H9 (cell line): ENCODE results near the gene MAGOH. TPM values are rescaled to one million over a fixed set of nuclear protein-coding genes. Genes with fewer than 3 reads are reported as not detected.

Experiments
- DNase-seq: peaks from one replicate; pipeline ENCODE4 v3.0.0-alpha.2; 2017
- H2AFZ ChIP-seq: one replicate; pipeline ENCODE4 v1.6.1; 2013; ENCODE audit warnings: mild to moderate bottlenecking, low read length, control low read depth, moderate library complexity
- H2AK5ac ChIP-seq: 2 replicates; pipeline ENCODE4 v1.6.1; 2013; ENCODE audit warnings: low read length, control low read depth, mixed read lengths; ENCODE audit not compliant: insufficient read length
- H2BK120ac ChIP-seq: one replicate; pipeline ENCODE4 v1.6.1; 2013; ENCODE audit warnings: low read depth, mild to moderate bottlenecking, low read length, control low read depth, inconsistent platforms; ENCODE audit not compliant: poor library complexity, severe bottlenecking
- H2BK12ac ChIP-seq: 2 replicates; pipeline ENCODE4 v1.6.1; 2013; ENCODE audit warnings: low read length, control low read depth, mixed read lengths, low read depth; ENCODE audit not compliant: insufficient read length
- H2BK15ac ChIP-seq: 2 replicates; pipeline ENCODE4 v1.6.1; 2013; ENCODE audit warnings: low read depth, low read length, control low read depth
- H2BK20ac ChIP-seq: one replicate; pipeline ENCODE4 v1.6.1; 2013; ENCODE audit warnings: low read depth, mild to moderate bottlenecking, low read length, control low read depth, inconsistent platforms; ENCODE audit not compliant: poor library complexity, severe bottlenecking
- H2BK5ac ChIP-seq: 2 replicates; pipeline ENCODE4 v1.6.1; 2013; ENCODE audit warnings: low read length, control low read depth, mixed read lengths; ENCODE audit not compliant: insufficient read length
- H3K14ac ChIP-seq: 2 replicates; pipeline ENCODE4 v1.6.1; 2013; ENCODE audit warnings: low read length, control low read depth; ENCODE audit not compliant: insufficient read depth
- H3K18ac ChIP-seq: 2 replicates; pipeline ENCODE4 v1.6.1; 2013; ENCODE audit warnings: low read depth, mild to moderate bottlenecking, mixed read lengths, low read length, control low read depth; ENCODE audit not compliant: insufficient read length
- H3K23ac ChIP-seq: 2 replicates; pipeline ENCODE4 v1.6.1; 2013; ENCODE audit warnings: low read length, control low read depth, mixed read lengths, low read depth; ENCODE audit not compliant: insufficient read length
- H3K23me2 ChIP-seq: 2 replicates; pipeline ENCODE4 v1.6.1; 2013; ENCODE audit warnings: low read depth, mild to moderate bottlenecking, mixed read lengths, low read length, control low read depth; ENCODE audit not compliant: insufficient read length, poor library complexity, severe bottlenecking
- H3K27ac ChIP-seq: 2 replicates; pipeline ENCODE4 v1.5.1; 2013; ENCODE audit warnings: low read length, control low read depth, mixed read lengths, low read depth; ENCODE audit not compliant: insufficient read length
- H3K27me3 ChIP-seq: 2 replicates; pipeline ENCODE4 v1.6.1; 2013; ENCODE audit warnings: low read length, control low read depth, inconsistent platforms; ENCODE audit not compliant: insufficient read depth
- H3K4ac ChIP-seq: 2 replicates; pipeline ENCODE4 v1.6.1; 2013; ENCODE audit warnings: low read depth, mild to moderate bottlenecking, control low read depth, inconsistent platforms, low read length, moderate library complexity
- H3K4me1 ChIP-seq: 2 replicates; pipeline ENCODE4 v1.6.1; 2013; ENCODE audit warnings: low read length, control low read depth, inconsistent platforms; ENCODE audit not compliant: insufficient read depth
- H3K4me2 ChIP-seq: 2 replicates; pipeline ENCODE4 v1.6.1; 2013; ENCODE audit warnings: low read length, control low read depth, mixed read lengths; ENCODE audit not compliant: insufficient read length, insufficient read depth
- H3K56ac ChIP-seq: 2 replicates; pipeline ENCODE4 v1.6.1; 2013; ENCODE audit warnings: low read depth, mild to moderate bottlenecking, mixed read lengths, low read length, control low read depth; ENCODE audit not compliant: insufficient read length
- H3K79me1 ChIP-seq: 2 replicates; pipeline ENCODE4 v1.6.1; 2013; ENCODE audit warnings: low read depth, mild to moderate bottlenecking, moderate library complexity, low read length, control low read depth, inconsistent platforms; ENCODE audit not compliant: insufficient read depth, poor library complexity, severe bottlenecking
- H3K79me2 ChIP-seq: 2 replicates; pipeline ENCODE4 v1.6.1; 2013; ENCODE audit warnings: low read length, control low read depth, inconsistent platforms; ENCODE audit not compliant: insufficient read depth
- H3K9ac ChIP-seq: 2 replicates; pipeline ENCODE4 v1.6.1; 2013; ENCODE audit warnings: low read length, control low read depth, mixed read lengths; ENCODE audit not compliant: insufficient read length; ENCODE audit errors: extremely low read depth
- H3K9me3 ChIP-seq: one replicate; pipeline ENCODE4 v1.6.1; 2013; ENCODE audit warnings: low read depth, low read length, inconsistent platforms; ENCODE audit not compliant: control insufficient read depth
- H3T11ph ChIP-seq: one replicate; pipeline ENCODE4 v1.6.1; 2013; ENCODE audit warnings: mild to moderate bottlenecking, low read length, control low read depth, inconsistent platforms
- H4K20me1 ChIP-seq: one replicate; pipeline ENCODE4 v1.6.1; 2013; ENCODE audit not compliant: control insufficient read depth, insufficient read length, insufficient read depth
- H4K5ac ChIP-seq: 2 replicates; pipeline ENCODE4 v1.6.1; 2013; ENCODE audit warnings: low read depth, mild to moderate bottlenecking, mixed read lengths, low read length, control low read depth; ENCODE audit not compliant: insufficient read length
- H4K8ac ChIP-seq: replicated peaks from 2 replicates; pipeline ENCODE4 v1.6.1; 2013; ENCODE audit warnings: low read length, control low read depth, mixed read lengths, low read depth; ENCODE audit not compliant: insufficient read length
- H4K91ac ChIP-seq: 2 replicates; pipeline ENCODE4 v1.6.1; 2013; ENCODE audit warnings: low read depth, mild to moderate bottlenecking, moderate library complexity, mixed read lengths, low read length, control low read depth; ENCODE audit not compliant: insufficient read length
- H3K27ac Mint-ChIP-seq, 3 experiments: 2 replicates in 2 of 3; 3 replicates in 1 of 3; pipeline ENCODE4 v1.8.0; 2020 to 2021; ENCODE audit warnings: mixed read lengths in 3 of 3, mild to moderate bottlenecking in 1 of 3, moderate library complexity in 1 of 3
- H3K27me3 Mint-ChIP-seq: 2 replicates; pipeline ENCODE4 v1.8.0; 2021; ENCODE audit warnings: low read depth, mild to moderate bottlenecking, moderate library complexity, mixed read lengths
- H3K36me3 Mint-ChIP-seq, 3 experiments: 2 replicates in 2 of 3; 3 replicates in 1 of 3; pipeline ENCODE4 v1.8.0; 2020 to 2021; ENCODE audit warnings: low read depth in 3 of 3, mixed read lengths in 3 of 3; ENCODE audit not compliant: insufficient read depth in 1 of 3
- H3K4me1 Mint-ChIP-seq, 2 experiments: 2 replicates each; pipeline ENCODE4 v1.8.0; 2020; ENCODE audit warnings: mixed read lengths in 2 of 2
- H3K4me3 Mint-ChIP-seq, 2 experiments: 2 replicates in 1 of 2; 3 replicates in 1 of 2; pipeline ENCODE4 v1.8.0; 2020 to 2021; ENCODE audit warnings: mild to moderate bottlenecking in 2 of 2, mixed read lengths in 2 of 2, moderate library complexity in 1 of 2
- H3K9me3 Mint-ChIP-seq, 2 experiments: 2 replicates in 1 of 2; 3 replicates in 1 of 2; pipeline ENCODE4 v1.8.0; 2020; ENCODE audit warnings: mild to moderate bottlenecking in 2 of 2, mixed read lengths in 2 of 2, moderate library complexity in 1 of 2
- CTCF ChIP-seq: fragments of 200-600 bp; sonication (generic); conservative IDR thresholded peaks from 3 replicates; pipeline ENCODE4 v1.8.0; 2021; ENCODE audit warnings: antibody characterized with exemption, mild to moderate bottlenecking
- WGBS: extraction: QIAGEN DNeasy Blood & Tissue Kit; methylation state at CpG from one replicate; pipeline ENCODE4 v1.1.7; 2013; ENCODE audit warnings: missing lambda C conversion rate, low lambda C conversion rate, mixed read lengths; ENCODE audit not compliant: insufficient read length; ENCODE audit errors: extremely low coverage; 5-methylcytosine and 5-hydroxymethylcytosine counted together
- total RNA-seq: library from RNA; stranded (reverse); gene quantifications from 2 replicates; pipeline ENCODE4 v1.2.1, GENCODE V29; 2021

The MAGOH gene
- total RNA-seq, 1 experiment from 2014 or later: 81.2 TPM

GRCh38 chr1:53189061-53189460 lies 49.3 kb downstream of the MAGOH start:
- no CpG with 5 or more reads among the region's 5 CpGs for WGBS

More at GRCh38 chr1:53189061-53189460, 49.3 kb downstream of the MAGOH start:
- Histone ChIP-seq H3K4me1 (no peaks in the 10 kb centered on the region), H3T11ph (no peak overlapping the region), H3K4me2 (no peak overlapping the region), H3K4ac (no peak overlapping the region), H2BK20ac (no peak overlapping the region), H3K18ac (no peak overlapping the region), H4K8ac (no peak overlapping the region), H4K20me1 (no peaks in the 10 kb centered on the region), H2AFZ (no peak overlapping the region), H2BK120ac (no peak overlapping the region), H3K23ac (no peak overlapping the region), H2BK15ac (no peak overlapping the region), H3K27me3 (no peaks in the 10 kb centered on the region), H2BK12ac (no peak overlapping the region), H4K5ac (no peak overlapping the region), H2BK5ac (no peak overlapping the region), H3K79me2 (no peaks in the 10 kb centered on the region), H3K14ac (no peak overlapping the region), H3K56ac (no peak overlapping the region), H3K9ac (no peak overlapping the region), H3K23me2 (no peaks in the 10 kb centered on the region), H3K27ac (no peak overlapping the region), H2AK5ac (no peak overlapping the region), H3K79me1 (no peaks in the 10 kb centered on the region), H4K91ac (no peak overlapping the region), H3K9me3 (no peaks in the 10 kb centered on the region)
- Mint-ChIP-seq H3K4me1 (peaks cover 9 to 14% of the 10 kb centered on the region in 2 experiments), H3K36me3 (no peaks in the 10 kb centered on the region), H3K27ac (no peak overlapping the region), H3K4me3 (no peak overlapping the region), H3K27me3 (peaks cover 2% of the 10 kb centered on the region), H3K9me3 (no peaks in the 10 kb centered on the region; a peak in 1 of 5 replicates)
- TF ChIP-seq CTCF: no peak
- no peak for DNase-seq
